ENCODE measurements around the gene IL17RD.

IL17RD gene

DNA sequence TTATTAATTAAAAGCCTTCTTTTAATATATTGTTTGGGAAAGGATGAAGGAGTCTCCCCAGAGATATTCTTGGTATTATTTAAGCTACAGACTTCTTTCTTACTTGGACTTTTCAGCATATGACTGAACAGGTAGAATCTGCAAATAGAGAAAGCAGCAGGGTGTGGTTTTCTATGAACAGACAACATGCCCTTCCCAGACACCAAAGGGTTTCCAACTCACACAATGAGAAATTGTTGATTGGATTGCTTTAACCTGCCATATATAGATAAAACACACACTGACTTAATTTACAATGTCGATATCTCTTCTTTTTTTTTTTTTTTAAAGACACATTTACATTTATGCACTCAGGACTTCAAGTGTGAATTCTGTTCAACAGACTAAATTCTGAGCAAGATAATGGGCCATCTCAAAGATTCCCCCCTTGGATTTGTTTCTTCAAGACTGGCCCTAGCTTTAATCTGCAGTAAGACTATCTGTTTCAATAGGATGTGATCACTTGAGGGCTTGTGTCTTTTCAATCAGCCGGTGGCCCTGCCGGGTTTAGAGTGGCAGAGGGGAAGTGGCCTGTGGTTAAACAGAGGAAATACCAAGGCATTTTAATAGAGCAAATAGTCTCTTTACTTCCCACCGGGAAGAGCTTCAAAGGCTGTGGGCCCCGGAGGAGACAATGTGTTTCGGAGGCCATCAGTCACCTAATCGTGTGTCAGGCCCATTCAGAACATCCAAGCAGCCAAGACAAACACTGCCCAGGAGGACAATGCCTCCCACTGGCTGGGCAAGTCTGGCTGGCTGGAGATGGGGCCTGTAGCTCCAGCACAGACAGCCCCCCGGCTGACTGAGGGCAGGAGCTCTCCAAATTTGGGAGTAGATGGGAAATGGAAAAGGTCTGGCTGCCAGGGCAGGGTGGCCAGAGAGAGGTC is 6.1 kb downstream of the IL17RD start:
- no peak for DNase-seq (ENCODE audit: low spot score)

DNA sequence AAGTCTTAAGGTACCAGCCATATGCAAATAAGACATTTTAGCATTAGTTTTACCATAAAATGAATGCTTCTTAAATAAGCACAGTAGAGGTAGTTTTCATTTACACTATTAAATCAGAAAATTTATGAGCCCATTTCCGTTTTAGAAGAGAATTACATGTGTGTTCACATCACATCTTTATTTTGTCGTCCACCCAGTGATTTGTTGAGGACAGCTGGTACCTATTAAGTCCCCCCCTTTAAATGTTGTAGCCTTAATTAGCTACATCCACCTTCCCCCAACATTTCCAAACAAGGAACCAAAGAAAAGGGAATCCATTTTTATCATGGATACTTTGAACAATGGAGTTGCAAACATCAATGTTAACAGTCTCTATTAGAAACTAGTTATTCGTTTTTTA is 6.8 kb downstream of the IL17RD start:
- no peak for DNase-seq (ENCODE audit: low spot score)

DNA sequence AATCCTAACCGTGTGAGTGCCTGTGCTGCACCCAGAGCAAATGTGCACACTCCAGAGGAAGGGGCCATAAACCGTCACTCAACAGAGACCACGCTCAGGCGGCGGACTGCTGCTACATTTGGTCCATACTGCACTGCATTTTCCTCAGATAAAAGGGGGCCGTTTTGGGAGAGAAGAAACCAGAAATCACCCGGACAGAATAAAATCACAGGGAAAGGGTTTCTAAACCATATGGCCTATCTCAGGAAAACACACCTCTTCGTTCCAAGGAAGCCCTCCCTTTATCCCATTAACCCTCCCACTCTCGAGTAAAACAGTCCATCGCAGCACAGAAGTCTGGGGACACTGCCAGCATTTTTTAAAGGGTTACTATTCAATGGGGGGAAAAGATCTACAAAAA is 7.6 kb downstream of the IL17RD start:
- no peak for DNase-seq (ENCODE audit: low spot score)

DNA sequence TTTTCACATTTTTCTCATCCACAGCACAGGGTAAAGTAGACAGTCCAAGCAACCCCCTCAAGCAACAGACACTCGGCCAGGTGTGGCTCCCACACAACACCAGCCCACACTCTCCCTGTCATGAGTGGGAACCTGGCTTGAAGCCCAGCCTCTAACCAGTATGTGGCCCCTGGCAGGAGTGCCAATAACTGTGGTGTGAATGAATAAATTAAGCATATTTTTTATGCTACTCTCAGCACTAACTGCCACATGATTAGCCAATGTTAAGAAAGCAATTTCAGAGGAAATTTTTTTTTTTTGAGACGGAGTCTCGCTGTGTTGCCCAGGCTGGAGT is 9.9 kb downstream of the IL17RD start:
- no peak for DNase-seq (ENCODE audit: low spot score)

- DNase-seq (ENCODE audit: low spot score) = no peak
Measured at GRCh38 chr3:57154470-57155309, 10.5 kb downstream of the IL17RD start.

DNA sequence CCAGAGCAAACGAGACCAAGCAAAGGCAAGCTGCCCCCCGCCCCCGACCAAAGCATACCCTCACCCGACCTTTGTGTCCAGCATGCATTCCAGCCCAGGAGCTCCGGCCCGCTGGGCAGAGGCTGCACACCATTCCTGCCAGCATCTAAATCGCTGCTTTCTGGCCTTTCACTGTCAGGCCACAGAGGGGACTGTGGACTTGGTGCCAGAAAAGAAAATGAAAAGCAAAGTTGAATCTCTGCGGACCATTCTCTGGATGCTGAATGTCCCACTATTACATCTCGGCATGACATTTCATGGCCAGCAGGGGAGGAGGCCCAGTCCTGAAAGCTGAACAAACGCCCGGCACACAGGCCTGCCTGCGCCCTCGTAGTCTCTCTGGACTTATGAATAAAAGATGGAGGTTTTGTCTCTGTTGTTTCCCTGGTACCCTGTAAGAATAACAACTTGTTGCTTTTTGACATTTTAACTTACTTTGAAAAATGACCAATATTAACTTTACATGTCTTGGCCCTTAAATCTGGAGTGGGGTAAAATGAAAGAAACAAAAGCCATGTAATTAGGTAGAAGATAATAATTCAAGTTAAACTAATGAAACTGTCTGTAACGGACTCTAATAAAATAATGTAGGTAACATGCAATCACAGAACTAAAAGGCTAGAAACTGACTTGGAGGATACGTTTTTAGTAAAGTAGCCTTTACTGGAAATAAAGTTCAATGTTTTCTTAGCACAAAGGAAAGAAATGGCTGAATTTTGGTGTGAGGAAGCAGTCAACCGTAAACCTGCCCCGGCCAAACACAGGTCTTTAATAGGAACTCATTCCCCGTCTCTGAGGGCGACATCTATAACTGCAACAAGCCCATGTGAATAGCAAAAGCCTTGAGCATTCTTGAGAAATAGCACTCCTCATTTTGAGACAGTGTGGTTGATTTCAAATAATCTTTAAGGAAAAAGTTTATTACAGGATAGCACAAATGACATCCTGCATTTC is 12.7 kb downstream of the IL17RD start:
- DNase-seq (ENCODE audit: low spot score) = no peak

- no peak for DNase-seq (ENCODE audit: low spot score)
Measured at GRCh38 chr3:57151749-57152148, 13.4 kb downstream of the IL17RD start.

DNA sequence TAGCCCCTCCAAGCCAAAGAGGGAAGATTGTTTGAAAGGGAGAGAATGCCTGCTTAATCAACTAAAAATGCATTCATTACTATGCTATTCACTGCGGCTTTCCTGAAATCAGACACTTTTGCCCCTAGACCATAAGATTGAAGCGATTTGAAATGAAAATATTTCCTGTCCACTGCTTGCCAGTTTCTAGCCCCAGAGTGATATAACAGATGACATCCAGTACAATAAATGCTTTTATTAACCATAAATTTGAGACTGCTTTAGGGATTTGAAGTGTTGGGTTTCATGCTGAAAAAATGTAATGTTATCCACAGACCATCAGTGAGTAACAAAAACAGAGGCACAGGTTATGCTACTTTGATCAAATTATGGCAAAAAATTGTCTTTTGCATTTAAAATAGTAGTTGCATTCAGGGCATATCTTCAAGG is 14.1 kb downstream of the IL17RD start:
- no peak for DNase-seq (ENCODE audit: low spot score)

- no peak for DNase-seq (ENCODE audit: low spot score)
Measured at GRCh38 chr3:57150113-57150581, 15.0 kb downstream of the IL17RD start.

DNA sequence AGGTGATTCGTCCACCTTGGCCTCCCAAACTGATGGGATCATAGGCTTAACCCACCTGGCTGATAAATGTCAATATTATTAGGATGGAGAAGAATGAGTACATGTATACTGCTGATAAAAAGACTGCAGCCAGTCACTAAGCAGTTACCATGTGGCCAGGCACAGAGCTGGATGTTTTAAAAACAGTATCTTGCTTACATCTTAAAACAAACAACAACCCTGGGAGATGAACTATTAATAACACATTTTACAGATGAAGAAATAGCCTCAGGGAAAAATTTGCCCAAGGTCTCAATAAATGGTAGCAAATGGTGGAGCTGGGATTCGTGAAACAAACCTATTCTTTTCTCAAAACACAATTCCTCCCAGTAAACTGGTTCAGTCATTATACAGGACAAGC is 18.1 kb downstream of the IL17RD start:
- no peak for DNase-seq (ENCODE audit: low spot score)

- no peak for DNase-seq (ENCODE audit: low spot score)
Measured at GRCh38 chr3:57145852-57146251, 19.3 kb downstream of the IL17RD start.

DNA sequence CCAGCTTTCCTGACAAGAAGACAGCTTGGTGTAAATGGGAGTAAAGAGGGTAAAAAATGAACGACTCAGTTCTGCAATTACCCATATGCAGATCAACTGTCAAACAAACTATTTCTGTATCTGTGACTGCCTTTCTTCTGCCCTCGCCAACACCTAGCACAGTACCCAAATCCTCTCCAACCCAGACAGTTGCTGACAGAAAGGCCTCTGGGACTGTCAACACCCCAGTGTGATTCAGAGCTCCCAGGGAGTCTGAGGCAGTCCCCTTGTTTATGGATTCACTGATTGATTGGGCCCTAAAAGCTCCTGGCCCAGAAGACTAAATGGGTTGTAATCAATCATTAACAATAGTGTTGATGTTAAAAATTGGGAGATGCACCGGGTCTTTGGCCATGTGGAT is 20.2 kb downstream of the IL17RD start:
- no peak for DNase-seq (ENCODE audit: low spot score)

DNA sequence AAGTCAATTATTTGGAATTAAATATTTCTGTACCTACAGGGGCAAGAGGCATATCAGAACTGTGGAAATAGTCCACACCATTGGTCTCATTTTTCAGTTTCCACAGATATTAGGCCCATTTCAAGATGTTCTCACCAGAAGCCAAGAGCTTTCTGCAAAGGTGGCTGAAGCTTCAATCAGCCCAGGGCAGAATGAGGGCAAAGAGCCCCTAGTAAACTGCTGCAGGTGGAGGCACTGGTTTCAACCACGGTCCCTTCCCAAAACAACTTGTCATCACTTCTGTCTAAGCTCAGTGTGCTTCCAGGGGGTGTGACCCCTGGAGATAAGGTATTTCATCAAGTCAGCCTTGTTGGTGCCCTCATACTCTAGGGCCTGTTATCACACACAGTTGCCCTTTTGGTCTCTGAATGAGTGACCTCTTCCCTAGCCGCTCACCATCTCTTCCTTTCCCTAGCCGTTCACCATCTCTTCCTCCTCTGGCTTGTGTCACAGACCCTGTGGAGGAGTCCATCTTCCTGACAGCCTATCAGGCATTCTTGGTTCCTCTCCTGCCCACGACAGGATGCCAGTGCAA is 21.2 kb downstream of the IL17RD start:
- no peak for DNase-seq (ENCODE audit: low spot score)

DNA sequence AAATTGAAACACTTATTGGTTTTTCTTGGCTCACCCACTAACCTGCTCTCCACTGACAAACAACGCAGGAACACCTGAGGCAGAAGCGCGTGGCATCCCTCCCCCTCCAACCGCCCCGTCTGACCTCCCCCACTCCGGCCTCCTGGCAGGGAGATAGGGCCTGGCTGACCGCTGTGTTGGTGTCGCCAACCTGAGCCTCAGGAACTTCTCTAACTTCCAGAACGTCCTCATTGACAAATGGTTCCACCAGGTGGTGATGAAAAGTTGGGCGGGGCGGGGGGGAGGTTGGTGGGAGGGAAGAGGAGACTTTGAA is 22.8 kb downstream of the IL17RD start:
- no peak for DNase-seq (ENCODE audit: low spot score)

DNA sequence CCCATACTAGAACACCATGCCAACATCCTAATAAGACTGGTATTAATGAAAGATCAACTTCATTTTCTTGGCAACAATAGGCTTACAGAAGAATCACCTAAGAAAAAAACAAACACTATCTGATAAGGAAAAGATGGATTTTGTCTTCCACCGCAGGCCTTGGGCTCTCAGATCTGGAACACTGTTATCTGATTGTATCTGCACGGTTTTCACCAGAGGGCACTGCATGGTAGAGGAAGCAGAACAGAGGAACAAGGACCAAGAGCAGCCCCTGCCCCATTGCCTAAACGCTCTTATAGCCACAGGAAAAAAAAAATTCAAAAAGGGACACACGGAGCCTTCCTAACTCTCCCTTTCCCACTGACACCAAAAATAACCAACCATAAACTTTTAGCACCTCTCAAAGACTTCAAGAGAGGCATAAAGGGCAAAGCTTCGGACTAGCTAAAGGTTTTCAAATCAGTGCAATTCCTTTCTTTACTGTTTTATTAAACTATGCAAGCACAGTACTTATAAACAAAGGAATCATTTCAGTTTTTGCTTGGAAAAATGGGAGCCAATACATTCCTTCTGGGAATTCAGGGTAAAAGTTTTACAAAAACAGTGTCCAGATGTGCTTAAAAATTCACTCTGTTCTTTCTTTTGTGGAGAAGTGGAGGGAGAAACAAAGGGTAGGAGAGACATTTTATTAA is 23.3 kb downstream of the IL17RD start:
- no peak for DNase-seq (ENCODE audit: low spot score)

DNA sequence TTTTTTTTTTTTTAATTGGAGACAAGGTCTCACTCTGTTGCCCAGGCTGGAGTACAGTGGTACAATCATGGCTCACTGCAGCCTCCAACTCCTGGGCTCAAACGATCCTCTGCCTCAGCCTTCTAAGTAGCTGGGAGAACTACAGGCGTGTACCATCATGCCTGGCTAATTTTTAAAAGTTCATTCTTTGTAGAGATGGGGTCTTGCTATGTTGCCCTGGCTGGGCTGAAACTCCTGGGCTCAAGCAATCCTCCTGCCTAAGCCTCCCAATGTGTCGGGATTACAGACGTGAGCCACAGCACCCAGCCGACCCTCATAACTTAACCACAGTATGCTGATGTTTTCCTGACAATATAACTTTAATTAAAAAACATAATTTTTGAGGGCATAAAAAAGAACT is 24.3 kb downstream of the IL17RD start:
- no peak for DNase-seq (ENCODE audit: low spot score)

GRCh38 chr3:57135964-57136719 is 29.0 kb downstream of the IL17RD start:
- DNase-seq (ENCODE audit: low spot score) = no peak

DNA sequence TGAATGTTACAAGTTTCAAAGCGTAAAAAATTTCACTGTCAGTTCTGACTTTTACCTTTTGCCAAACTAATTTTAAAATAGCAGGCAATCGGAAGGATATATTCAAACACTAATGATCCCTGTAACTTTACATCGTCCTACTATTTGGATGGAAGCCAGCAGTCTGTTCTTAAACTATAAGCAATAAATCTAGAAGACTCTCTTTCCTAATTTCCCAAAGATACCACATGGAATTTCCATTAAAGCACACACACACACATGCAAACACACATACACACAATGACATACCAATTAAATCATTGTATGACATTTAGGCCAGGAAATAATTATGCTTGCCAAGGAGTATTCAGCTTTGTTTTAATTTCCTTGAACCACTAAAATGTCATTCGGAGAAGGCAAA is 32.0 kb downstream of the IL17RD start:
- no peak for DNase-seq (ENCODE audit: low spot score)

GRCh38 chr3:57132674-57133073 is 32.5 kb downstream of the IL17RD start:
- DNase-seq (ENCODE audit: low spot score) = no peak

DNA sequence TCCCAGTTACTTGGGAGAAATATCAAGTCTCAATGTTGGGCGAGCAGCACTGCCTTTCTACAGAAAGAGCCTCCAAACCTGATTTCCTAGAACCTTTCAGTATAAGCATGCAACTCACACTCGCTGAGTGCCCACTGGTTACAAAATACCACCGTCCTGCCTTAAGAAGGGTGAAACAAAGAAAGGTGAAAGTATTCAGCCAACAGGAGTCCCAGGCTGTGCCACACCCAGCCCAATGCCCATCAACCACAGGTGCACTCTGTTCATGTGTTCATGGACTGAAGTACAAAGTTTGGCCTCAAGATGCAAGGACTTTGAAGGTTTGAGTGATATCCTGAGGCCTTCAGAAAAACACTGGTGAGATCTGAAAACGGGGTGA is 34.0 kb downstream of the IL17RD start:
- DNase-seq (ENCODE audit: low spot score) = no peak

All from HuH-7 (cell line).